HG03159 (cell line): ENCODE results near the gene TARS1.

Experiments
- ATAC-seq: cut with Tn5 transposase; IDR thresholded peaks from one replicate; pipeline ENCODE4 v1.9.1; 2021; ENCODE audit warnings: mild to moderate bottlenecking, moderate library complexity; ENCODE audit not compliant: unreplicated experiment

Gene TARS1

DNA sequence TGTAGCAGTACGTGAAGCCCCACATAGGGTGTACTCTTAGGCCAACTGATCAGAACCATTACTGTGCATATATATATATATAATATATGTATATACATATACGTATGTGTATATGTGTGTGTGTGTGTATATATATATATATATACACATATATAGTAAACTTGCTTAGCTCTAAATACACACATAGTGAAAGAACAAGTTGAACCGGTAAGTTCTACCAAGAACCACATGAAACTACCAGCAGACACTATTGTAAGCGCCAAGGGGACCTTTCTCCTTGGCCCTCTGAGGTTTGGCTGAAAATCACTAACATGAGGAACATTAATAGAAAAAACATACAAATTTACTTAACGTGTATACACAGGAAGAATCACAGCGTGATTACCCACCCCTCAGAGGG lies 1.8 kb upstream of the TARS1 start:
- no peak for ATAC-seq

GRCh38 chr5:33439905-33440481 lies 772 bp upstream of the TARS1 start:
- ATAC-seq, result no peak

GRCh38 chr5:33441241-33442177 lies 744 bp downstream of the TARS1 start:
- ATAC-seq, result peak; percentile 34

DNA sequence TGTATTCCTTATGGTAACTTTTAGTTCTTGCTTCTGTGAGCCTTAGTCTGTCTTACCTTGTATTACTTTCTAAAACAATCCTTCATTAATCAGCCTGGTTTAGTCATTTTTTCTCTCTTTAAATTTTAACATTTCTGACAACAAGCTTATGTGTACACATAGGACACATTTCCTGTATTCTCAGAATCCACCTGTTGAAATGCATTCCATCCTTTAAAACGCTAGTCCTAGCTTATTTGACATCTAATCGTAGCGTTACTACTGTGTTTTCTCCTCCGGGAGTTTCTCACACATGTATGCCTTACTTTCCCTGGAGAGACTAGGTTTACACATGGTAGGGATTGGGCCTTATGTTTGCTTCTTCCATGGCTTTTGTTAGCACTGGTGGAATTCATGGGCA lies 3.8 kb downstream of the TARS1 start:
- ATAC-seq, result no peak

GRCh38 chr5:33445798-33446197 lies 5.0 kb downstream of the TARS1 start:
- no peak for ATAC-seq

DNA sequence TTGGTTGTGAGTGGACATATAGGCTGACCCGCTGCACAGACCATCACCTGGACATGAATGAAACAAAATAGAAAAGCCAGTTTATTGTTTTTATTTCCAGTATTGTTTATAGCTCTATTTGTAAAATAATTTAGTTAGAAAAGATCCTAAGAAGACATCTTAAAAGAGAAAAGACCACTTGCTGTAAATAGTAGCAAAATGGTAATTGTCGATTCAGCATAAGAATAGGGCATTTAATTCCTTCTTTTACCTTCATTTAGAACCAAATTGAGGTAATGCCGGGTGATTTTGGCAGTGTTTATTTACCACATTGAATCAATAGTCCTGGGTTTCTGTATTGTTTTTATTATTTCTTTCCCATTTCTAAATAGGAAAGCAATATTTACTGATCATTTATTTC lies 7.4 kb downstream of the TARS1 start:
- ATAC-seq, result no peak

GRCh38 chr5:33457126-33457525 lies 16.4 kb downstream of the TARS1 start:
- no peak for ATAC-seq

DNA sequence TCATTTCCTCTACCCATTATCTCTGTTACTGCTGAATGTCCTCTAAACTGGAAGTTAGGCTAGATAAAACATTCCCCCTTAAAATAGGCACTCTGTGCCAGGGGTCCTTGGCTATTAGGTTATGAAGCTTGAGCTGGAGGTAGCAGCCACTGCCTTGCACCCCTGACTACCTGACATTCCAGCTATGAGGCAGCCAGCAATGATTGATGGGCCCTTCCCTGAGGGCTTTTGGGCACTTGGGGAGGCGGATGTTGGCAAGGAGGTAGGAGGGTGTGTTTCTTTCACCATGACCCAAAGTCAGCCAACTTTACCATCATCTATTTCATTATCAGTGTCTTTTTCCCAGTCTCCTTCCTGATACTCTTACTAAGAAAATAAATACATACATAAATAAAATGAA lies 17.1 kb downstream of the TARS1 start:
- ATAC-seq, result no peak

GRCh38 chr5:33460210-33460609 lies 19.4 kb downstream of the TARS1 start:
- ATAC-seq, result no peak

DNA sequence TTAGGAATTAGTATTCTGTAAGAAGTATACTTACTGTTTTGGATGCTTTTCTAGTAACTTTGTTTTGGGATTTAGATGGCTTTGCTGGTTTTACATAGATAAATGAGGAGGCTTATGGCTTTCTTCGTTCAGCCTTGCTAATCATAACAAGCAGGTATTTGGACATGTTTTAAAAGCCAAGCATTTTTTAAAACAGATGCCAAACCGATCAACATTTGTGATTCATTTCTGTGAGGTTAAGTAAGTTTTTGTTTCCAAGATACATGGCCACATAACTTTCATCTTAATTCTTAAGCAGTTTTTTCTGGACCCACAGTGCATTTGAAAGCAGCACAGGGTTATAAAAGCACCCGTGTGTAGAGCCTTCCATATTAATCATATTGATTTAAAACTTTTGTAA lies 21.7 kb downstream of the TARS1 start:
- ATAC-seq, result no peak

GRCh38 chr5:33465120-33465519 lies 24.4 kb downstream of the TARS1 start:
- ATAC-seq, result no peak

DNA sequence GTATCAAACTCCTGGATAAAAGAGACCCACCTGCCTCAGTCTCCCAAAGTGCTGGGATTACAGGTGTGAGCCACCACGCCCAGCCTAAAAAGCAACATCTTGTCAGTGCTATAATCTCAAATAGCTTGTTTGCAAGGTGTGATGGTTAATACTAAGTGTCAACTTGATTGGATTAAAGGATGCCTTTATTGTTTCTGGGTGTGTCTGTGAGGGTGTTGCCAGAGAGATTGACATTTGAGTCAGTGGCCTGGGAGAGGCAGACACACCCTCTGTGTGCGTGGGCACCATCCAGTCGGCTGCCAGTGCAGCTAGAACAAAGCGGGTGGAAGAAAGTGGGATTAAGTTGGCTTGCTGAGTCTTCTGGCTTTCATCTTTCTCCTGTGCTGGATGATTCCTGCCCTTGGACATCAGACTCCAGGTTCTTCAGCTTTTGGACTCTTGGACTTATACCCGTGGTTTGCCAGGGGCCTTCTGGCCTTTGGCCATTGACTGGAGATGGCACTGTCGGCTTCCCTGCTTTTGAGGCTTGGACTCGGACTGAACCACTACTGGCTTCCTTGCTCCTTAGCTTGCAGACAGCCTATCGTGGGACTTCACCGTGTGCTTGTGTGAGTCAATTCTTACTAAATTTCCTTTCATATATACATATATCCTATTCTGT lies 28.1 kb downstream of the TARS1 start:
- ATAC-seq, result no peak

GRCh38 chr5:33470544-33470943 lies 29.8 kb downstream of the TARS1 start:
- ATAC-seq, result no peak

DNA sequence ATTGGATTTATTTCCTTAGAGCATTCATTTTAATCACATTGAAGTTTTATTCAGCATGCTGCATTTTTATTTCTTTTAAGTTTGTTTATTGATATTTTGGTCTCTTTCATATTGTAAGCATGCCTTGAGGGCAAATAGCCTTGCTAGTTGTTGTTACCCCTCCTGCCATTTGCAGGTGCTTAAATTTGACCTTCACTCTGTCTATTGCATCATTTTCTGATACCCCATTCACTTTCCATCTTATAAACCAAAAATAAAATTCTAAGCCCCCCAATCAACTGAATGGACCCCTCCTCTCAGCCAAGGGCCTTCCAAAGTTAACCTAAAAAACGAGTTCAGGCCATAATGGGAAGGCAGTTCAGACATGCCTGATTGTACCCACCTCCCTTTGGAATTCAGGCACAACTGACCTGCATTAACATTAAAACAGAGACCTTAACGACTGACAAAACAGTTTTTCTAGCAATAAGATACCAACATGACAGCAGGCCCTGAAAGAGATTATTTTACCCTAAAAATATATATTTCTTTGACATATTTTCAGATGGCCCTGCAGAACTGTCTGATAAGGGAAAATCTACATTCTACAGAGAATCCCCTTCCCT lies 32.1 kb downstream of the TARS1 start:
- ATAC-seq, result no peak

DNA sequence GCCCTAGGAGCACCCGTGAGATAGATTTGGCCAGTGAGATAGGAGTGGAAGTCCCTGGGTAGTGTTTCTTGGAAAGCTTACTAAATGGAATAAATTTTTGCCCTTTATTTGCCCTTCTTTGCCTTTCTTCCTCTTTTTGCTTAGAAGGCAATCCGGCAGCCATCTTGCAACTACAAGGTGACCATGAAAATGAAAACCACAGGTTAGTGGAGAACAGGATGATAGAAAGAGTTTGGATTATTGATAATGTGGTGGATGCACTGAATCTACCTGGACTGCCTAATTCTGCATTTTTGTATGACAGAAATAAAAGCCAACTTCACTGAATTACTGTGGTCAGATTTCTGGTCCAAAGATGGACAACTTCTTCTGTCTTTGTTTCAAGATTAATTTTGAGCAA lies 33.2 kb downstream of the TARS1 start:
- ATAC-seq, result no peak

DNA sequence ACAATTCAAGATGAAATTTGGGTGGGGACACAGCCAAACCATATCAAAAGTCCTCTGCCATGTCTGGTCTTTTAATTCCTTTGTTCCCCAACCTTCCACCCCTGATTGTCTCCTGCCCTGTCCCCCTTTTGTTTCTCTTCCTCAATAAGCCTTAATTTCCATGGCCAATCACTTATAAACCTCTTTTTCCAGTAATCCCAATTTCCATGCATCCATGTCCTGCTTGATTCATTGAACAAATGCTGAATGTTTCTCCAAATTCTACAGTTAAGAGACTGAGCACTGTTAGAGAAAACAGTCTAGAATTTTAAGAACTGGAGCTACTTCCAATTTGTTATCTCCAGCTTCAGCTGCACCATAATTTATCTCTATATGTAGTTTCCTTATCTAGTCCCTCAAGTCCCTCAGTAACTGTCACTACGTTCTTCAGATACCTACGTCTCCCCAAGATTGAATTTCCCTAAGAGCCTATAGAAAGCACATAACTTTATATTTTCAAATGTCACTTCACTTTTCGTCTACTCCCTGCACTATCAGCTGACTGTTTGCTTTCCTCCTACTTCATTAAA lies 34.2 kb downstream of the TARS1 start:
- ATAC-seq, result no peak

DNA sequence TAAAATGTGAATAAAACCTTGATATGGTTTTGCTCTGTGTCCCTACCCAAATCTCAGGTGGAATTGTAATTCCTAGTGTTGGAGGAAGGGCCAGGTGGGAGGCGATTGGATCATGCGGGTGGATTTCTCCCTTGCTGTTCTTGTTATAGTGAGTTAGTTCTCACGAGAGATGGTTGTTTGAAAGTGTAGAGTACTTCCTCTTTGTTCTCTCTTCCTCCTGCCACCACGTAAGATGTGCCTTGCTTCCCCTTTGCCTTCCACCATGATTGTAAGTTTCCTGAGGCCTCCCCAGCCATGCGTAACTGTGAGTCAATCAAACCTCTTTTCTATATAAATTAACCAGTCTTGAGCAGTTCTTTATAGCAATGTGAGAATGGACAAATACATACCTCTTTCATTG lies 34.9 kb downstream of the TARS1 start:
- ATAC-seq, result no peak

DNA sequence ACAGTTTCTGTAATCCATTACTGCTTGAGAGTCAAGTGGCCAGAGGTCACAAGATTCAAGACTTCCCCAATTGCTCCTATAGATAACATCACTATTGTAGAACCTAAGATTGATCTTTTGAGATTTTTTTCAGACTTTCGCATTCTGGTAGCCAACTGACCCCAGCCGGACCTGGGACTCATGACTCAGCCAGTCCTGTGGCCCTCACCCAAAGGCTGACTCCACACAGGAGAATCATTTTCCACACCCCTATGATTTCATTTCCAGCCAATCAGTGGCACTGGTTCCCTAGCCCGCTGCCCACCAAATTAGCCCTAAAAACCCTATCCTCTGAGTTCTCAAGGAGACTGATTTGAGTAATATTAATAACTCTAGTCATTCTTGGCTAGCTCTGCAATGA lies 36.2 kb downstream of the TARS1 start:
- no peak for ATAC-seq

DNA sequence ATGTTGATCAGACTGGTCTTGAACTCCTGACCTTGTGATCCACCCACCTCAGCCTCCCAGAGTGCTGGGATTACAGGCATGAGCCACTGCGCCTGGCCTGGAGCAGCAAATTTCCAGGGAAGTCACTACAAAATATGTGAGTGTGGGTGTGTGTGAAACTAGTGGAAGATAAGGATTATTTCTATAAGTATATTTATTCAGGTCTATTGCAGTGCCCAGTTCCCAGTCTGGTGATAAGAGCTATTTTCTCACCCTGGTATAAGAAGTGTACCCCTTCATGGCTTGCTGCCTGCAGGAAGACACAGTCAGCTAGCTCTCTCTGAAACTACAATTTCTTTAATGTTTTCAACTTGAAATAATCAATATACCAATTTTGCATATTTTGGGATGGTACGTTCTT lies 37.1 kb downstream of the TARS1 start:
- ATAC-seq, result no peak

DNA sequence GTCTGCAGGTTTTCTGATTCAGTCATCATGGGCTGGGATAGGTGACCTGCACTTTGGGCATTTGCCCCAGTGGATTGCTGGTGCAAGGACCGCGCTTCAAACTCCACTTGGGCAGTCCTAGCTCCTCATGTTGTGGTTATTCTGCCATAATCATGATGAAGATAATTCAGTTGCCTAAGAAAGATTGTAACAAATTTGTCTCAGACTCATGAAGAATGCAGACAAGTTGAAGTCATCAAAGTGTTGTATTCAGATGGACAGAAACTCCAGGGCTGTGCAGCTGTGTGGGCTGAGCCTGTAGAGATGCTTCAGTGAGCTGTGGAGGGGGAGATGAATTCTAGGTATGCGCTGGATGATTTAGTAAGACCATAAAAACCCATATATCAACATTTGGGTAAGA lies 38.5 kb downstream of the TARS1 start:
- ATAC-seq, result no peak

GRCh38 chr5:33480876-33481275 lies 40.1 kb downstream of the TARS1 start:
- ATAC-seq, result no peak
